AG04449 (cell line): Measurements from ENCODE around the gene FBXO31.

Experiments used
- CTCF ChIA-PET: fragments of 350-600 bp; formaldehyde crosslinking; extraction: SDS; loops from one replicate; lab custom pipeline; 2021; ENCODE audit warnings: antibody characterized with exemption; lab: Yijun Ruan, JAX
- POLR2A ChIA-PET: fragments of 400-600, 350-600 bp; formaldehyde crosslinking; extraction: SDS; loops from one replicate; lab custom pipeline; 2020; ENCODE audit warnings: antibody characterized with exemption, inconsistent platforms; lab: Yijun Ruan, JAX
- DNase-seq: peaks from one replicate; pipeline ENCODE4 v3.0.0-alpha.2; 2010; ENCODE audit warnings: low read depth, low spot score
- H3K4me3 ChIP-seq: 2 replicates; pipeline ENCODE4 v1.5.1; 2011; ENCODE audit warnings: low read depth, mild to moderate bottlenecking, control low read depth, low read length
- CTCF ChIP-seq: IDR thresholded peaks from one replicate; pipeline ENCODE4 v1.5.1; 2011; ENCODE audit warnings: mild to moderate bottlenecking, moderate library complexity, low read length, control low read depth, inconsistent platforms; ENCODE audit not compliant: insufficient read depth; ENCODE audit errors: missing control alignments

FBXO31 gene

GRCh38 chr16:87424266-87424665, 40.7 kb upstream of the FBXO31 start:
- ChIA-PET POLR2A (no interaction called here), CTCF (interaction anchor here (0.6 to 5.0 kb wide), 6 partner anchors 7 to 344 kb away, joined by 3 to 37 read pairs (median 5); no protein-coding TSS in a partner anchor)
- DNase-seq, result no peak
- H3K4me3 ChIP-seq, result no peak overlapping the region
- no peak for TF ChIP-seq CTCF

GRCh38 chr16:87423429-87423828, 39.9 kb upstream of the FBXO31 start:
- ChIA-PET CTCF (interaction anchor here (1.0 to 5.0 kb wide), 3 partner anchors 8 to 213 kb away, joined by 3 to 37 read pairs (median 7); no protein-coding TSS in a partner anchor), POLR2A (interaction anchor here (0.7 kb wide), 1 partner anchor 38 kb away, joined by 4 read pairs; no protein-coding TSS in a partner anchor)
- no peak overlapping the region for H3K4me3 ChIP-seq
- DNase-seq, result no peak
- no peak for TF ChIP-seq CTCF

- no peak for TF ChIP-seq CTCF
- CTCF ChIA-PET, result interaction anchor here (1.8 kb wide), 1 partner anchor 14 kb away, joined by 4 read pairs; no protein-coding TSS in a partner anchor
Observed at GRCh38 chr16:87422106-87422505, 38.5 kb upstream of the FBXO31 start.

GRCh38 chr16:87421003-87421912, 37.7 kb upstream of the FBXO31 start:
- no peak overlapping the region for H3K4me3 ChIP-seq
- no peak for TF ChIP-seq CTCF
- DNase-seq, result no peak
- ChIA-PET CTCF (interaction anchor here (1.8 to 10.3 kb wide), 3 partner anchors 12 to 215 kb away, joined by 4 to 222 read pairs (median 6); no protein-coding TSS in a partner anchor), POLR2A (no interaction called here)

More at GRCh38 chr16:87422106-87422505, 38.5 kb upstream of the FBXO31 start:
- DNase-seq, result no peak
- POLR2A ChIA-PET, result no interaction called here
- H3K4me3 ChIP-seq, result no peak overlapping the region

- POLR2A ChIA-PET, result no interaction called here
- DNase-seq, result no peak
- CTCF ChIA-PET, result interaction anchor here (1.8 to 10.3 kb wide), 3 partner anchors 13 to 216 kb away, joined by 4 to 222 read pairs (median 6); no protein-coding TSS in a partner anchor
- TF ChIP-seq CTCF, result no peak
- H3K4me3 ChIP-seq, result no peak overlapping the region
Observed at GRCh38 chr16:87420026-87421002, 36.7 kb upstream of the FBXO31 start.
